SU-DHL-6 (cell line): ENCODE results near the gene RASSF4.

Experiments
- H2AFZ ChIP-seq: fragments of 200-600 bp; sonication (generic); 2 replicates; pipeline ENCODE4 v1.6.1; 2014; ENCODE audit warnings: low read depth, mild to moderate bottlenecking, moderate library complexity, mixed read lengths, antibody characterized with exemption, low read length; ENCODE audit not compliant: severe bottlenecking
- H3F3A ChIP-seq: fragments of 200-600 bp; shearing (Covaris generic); 2 replicates; pipeline ENCODE4 v1.6.0; 2016; ENCODE audit warnings: antibody characterized with exemption, mild to moderate bottlenecking; ENCODE audit not compliant: insufficient read depth
- H3K27ac ChIP-seq: fragments of 200-600 bp; sonication (generic); 2 replicates; pipeline ENCODE4 v1.5.1; 2016; ENCODE audit warnings: low read depth, mild to moderate bottlenecking, low read length, moderate library complexity, mixed read lengths
- H3K27me3 ChIP-seq: fragments of 200-600 bp; sonication (generic), shearing (Covaris generic); 2 replicates; pipeline ENCODE4 v1.6.0; 2014; ENCODE audit warnings: mild to moderate bottlenecking, low read length
- H3K36me3 ChIP-seq: fragments of 200-600 bp; sonication (generic); 2 replicates; pipeline ENCODE4 v1.6.1; 2014; ENCODE audit warnings: mild to moderate bottlenecking, low read length, mixed read lengths
- H3K4me2 ChIP-seq: fragments of 300-600, 200-600 bp; shearing (Covaris generic), sonication (generic); 2 replicates; pipeline ENCODE4 v1.6.0; 2014; ENCODE audit warnings: low read length, low read depth, mild to moderate bottlenecking; ENCODE audit not compliant: poor library complexity, severe bottlenecking
- H3K4me3 ChIP-seq: fragments of 200-600 bp; sonication (generic); 2 replicates; pipeline ENCODE4 v1.5.1; 2014; ENCODE audit warnings: antibody characterized with exemption, low read length, mild to moderate bottlenecking, mixed read lengths; ENCODE audit not compliant: insufficient read depth, poor library complexity, severe bottlenecking
- H3K79me2 ChIP-seq: fragments of 200-600 bp; sonication (generic); 2 replicates; pipeline ENCODE4 v1.6.1; 2014; ENCODE audit warnings: mild to moderate bottlenecking, low read length, moderate library complexity; ENCODE audit not compliant: insufficient read depth
- H3K9ac ChIP-seq: fragments of 200-600 bp; sonication (generic); 2 replicates; pipeline ENCODE4 v1.7.0; 2014; ENCODE audit warnings: mild to moderate bottlenecking, low read length
- H3K9me2 ChIP-seq: fragments of 200-600 bp; sonication (generic); replicated peaks from 2 replicates; pipeline ENCODE4 v1.6.1; 2014; ENCODE audit warnings: low read length; ENCODE audit not compliant: insufficient read depth
- H3K9me3 ChIP-seq: fragments of 200-600 bp; sonication (generic); 2 replicates; pipeline ENCODE4 v1.6.1; 2014; ENCODE audit warnings: low read length, mixed read lengths; ENCODE audit not compliant: insufficient read depth
- H4K20me1 ChIP-seq: fragments of 200-600 bp; sonication (generic); 2 replicates; pipeline ENCODE4 v1.6.1; 2014; ENCODE audit warnings: low read depth, mild to moderate bottlenecking, antibody characterized with exemption, low read length, moderate library complexity, mixed read lengths
- EZH2phosphoT487 ChIP-seq: fragments of 200-600 bp; sonication (generic), shearing (Covaris generic); conservative IDR thresholded peaks from 2 replicates; pipeline ENCODE4 v1.6.1; 2018; ENCODE audit warnings: mild to moderate bottlenecking, antibody characterized with exemption, low read length, moderate library complexity, mixed read lengths
- TF ChIP-seq, protein P1 (sequence below): fragments of 200-600 bp; sonication (generic); IDR thresholded peaks from one replicate; pipeline ENCODE4 v1.5.1; 2017; ENCODE audit warnings: antibody characterized with exemption, mild to moderate bottlenecking, low read length, moderate library complexity; ENCODE audit not compliant: insufficient read depth, poor library complexity, severe bottlenecking

RASSF4 gene

DNA sequence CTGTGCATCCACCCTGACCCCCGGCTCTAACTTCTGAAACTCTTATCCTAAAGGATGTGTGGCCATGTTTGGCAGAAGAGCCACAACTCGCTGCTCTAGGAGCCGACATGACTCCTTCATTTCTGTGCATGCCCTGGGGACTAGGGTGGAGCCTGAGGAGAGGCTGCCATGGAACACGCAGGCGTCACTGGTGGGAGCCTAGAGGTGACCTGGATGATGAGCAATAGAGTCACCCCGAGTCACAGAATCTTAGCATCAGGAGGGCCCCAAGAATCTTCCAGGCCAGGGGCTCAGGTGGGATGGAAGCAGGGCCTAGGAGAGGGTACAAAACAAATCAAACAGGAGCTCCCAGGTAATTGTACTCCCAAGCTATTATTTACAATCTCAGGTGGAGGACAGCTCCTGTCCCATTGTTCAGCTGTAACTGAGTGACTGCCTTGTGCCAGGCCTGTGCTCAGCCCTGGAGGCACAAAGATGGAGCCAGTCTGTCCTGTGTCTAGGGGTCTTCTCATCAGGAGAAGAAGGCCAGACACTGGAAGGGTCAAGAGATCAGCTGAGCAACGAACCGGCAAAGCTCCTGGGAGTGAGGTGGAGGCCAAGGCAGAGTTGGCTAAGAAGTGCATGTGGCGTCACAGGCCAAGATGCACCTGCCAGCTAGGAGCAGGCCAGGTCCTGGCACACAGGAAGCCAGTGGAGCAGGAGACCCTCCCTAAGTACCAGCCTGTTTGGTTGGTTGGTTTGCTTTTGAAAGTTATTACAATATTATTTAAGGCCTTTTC lies 35.3 kb downstream of the RASSF4 start:
- Histone ChIP-seq H3F3A (no peaks in the 10 kb centered on the region), H3K79me2 (no peaks in the 10 kb centered on the region), H3K9ac (no peak overlapping the region), H3K36me3 (no peaks in the 10 kb centered on the region), H3K4me3 (no peak overlapping the region), H3K4me2 (no peak overlapping the region), H2AFZ (no peak overlapping the region), H3K9me3 (no peaks in the 10 kb centered on the region), H4K20me1 (no peaks in the 10 kb centered on the region), H3K27ac (no peak overlapping the region), H3K9me2 (no peaks in the 10 kb centered on the region), H3K27me3 (no peaks in the 10 kb centered on the region)
- TF ChIP-seq EZH2phosphoT487, result no peak
- TF ChIP-seq, protein P1, sequence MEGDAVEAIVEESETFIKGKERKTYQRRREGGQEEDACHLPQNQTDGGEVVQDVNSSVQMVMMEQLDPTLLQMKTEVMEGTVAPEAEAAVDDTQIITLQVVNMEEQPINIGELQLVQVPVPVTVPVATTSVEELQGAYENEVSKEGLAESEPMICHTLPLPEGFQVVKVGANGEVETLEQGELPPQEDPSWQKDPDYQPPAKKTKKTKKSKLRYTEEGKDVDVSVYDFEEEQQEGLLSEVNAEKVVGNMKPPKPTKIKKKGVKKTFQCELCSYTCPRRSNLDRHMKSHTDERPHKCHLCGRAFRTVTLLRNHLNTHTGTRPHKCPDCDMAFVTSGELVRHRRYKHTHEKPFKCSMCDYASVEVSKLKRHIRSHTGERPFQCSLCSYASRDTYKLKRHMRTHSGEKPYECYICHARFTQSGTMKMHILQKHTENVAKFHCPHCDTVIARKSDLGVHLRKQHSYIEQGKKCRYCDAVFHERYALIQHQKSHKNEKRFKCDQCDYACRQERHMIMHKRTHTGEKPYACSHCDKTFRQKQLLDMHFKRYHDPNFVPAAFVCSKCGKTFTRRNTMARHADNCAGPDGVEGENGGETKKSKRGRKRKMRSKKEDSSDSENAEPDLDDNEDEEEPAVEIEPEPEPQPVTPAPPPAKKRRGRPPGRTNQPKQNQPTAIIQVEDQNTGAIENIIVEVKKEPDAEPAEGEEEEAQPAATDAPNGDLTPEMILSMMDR, result no peak

DNA sequence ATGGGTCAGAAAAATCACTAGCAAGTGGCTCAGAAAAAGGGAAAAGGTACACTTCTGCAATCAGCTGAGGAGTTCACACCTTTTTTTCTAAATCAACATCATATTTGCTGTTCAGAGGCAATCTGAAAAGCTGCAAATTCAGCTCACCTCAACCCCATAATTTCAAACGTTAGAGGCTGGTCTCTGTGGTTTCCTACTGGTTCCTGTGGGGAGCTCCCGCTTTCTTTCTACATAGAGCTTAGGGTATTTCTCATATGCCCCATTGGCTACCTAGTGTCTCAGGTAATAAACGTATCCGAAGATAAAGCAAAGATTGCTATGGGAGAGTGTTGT lies 35.9 kb downstream of the RASSF4 start:
- Histone ChIP-seq H3K79me2 (no peaks in the 10 kb centered on the region), H3K4me2 (no peak overlapping the region), H3F3A (no peaks in the 10 kb centered on the region)

DNA sequence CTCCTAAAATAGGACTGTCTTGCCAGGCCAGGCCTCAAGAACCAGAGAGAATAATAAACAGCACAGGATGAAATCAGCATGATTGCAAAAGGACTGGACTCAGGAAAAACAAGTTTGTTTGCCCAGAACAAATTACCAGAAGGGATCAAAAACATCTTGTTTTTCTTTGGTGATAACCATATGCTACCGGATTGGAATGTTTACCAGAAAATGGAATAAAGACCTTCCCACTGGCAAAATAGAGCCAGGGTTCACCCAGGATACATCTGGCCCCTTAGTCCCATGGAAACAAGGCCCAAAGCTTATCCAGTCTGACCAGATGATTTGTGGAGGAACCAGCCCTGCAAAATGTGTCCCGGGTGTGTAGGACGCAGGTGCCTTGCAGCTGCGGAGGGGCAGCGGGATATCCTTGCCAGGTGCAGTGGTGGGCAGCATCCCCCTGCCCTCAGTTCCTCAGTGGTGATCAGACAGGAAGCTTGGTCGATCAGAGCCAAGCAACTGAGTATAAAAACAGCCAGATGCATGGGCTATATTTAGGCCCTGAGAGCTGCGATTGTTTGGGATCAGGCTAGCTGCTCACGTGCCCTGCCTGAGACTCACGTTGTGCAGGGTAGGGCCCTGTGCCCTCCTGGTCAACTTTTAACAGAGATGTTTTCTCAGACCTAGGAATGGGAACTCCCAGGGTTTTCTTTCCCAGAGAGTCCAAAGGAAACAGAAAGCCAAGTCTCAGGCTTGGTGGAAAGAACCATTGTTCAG lies 36.5 kb downstream of the RASSF4 start:
- Histone ChIP-seq H3K27me3 (no peaks in the 10 kb centered on the region), H3F3A (no peaks in the 10 kb centered on the region), H2AFZ (no peak overlapping the region), H3K9ac (no peak overlapping the region), H3K9me2 (no peaks in the 10 kb centered on the region), H3K9me3 (no peaks in the 10 kb centered on the region), H3K4me3 (no peak overlapping the region), H4K20me1 (no peaks in the 10 kb centered on the region), H3K27ac (no peak overlapping the region), H3K79me2 (peaks cover under 1% of the 10 kb centered on the region; the same call in 1 of the 2 replicates), H3K36me3 (no peaks in the 10 kb centered on the region), H3K4me2 (no peak overlapping the region)
- TF ChIP-seq EZH2phosphoT487, result no peak
- TF ChIP-seq, protein P1, result no peak

More for the DNA sequence above, 35.9 kb downstream of the RASSF4 start:
- Histone ChIP-seq H4K20me1 (no peaks in the 10 kb centered on the region), H2AFZ (no peak overlapping the region), H3K27ac (no peak overlapping the region), H3K9me3 (no peaks in the 10 kb centered on the region), H3K27me3 (no peaks in the 10 kb centered on the region), H3K9ac (no peak overlapping the region), H3K36me3 (no peaks in the 10 kb centered on the region), H3K9me2 (no peaks in the 10 kb centered on the region), H3K4me3 (no peak overlapping the region)
- TF ChIP-seq, protein P1, result no peak
- no peak for TF ChIP-seq EZH2phosphoT487
